Amniotic epithelial cell (primary cell): ENCODE data around the gene PRAMEF8.
"Not testable (repeated sequence)": the region's sequence is repeated elsewhere in the genome, so short reads cannot be mapped to it uniquely, and the experiment has no call there.

Experiments used
- DNase-seq: peaks from one replicate; pipeline ENCODE4 v3.0.0-alpha.2; 2010; ENCODE audit warnings: low read depth

The PRAMEF8 gene

DNA sequence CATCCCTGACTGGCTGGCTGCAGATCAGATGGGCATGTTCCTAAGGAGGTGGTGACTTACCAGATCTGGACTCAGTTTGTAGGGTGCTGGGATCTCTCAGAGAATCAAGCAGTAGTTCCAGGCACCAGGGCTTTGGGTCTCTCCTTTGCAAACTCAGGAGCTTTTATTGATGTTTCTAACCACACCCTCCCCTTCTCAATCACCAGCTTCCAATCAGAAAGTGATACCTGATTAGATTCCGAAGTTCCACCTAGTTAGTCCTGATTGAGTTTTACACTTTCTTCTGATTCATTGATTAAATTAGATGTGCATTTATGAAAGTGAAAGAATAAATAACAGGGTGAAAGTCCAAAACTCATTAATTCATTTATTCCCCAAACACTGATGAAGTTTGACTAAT, at the start of gene PRAMEF8:
PRAMEF8 (minus strand) TSS at position 101 of the 400 bp plus-strand sequence. CDS start 1,046 bp downstream, outside the sequence.
- DNase-seq, result not testable (repeated sequence)

DNA sequence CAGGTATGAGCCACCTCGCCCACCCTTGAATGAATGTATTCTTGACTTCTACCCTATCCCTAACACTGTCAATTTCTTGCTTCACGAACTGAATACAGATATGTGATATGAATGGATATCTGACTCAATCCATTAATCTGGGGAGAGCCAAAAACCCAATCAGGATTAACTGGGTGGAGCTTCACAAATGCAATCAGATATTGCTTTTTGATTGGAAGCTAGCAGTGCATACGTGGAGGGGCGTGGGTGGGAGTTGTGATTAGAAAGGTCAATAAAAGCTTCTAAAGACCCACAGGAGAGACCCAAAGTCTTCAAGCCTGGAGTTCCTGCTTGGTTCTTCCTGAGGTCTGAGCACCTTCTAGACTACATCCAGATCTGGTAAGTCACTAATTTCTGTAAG, 30.3 kb upstream of the PRAMEF8 start, which contains the start of gene PRAMEF15:
PRAMEF15 (plus strand) TSS at position 301 of the 400 bp plus-strand sequence. CDS start 2,827 bp downstream, outside the sequence.
- DNase-seq, result not testable (repeated sequence)

DNA sequence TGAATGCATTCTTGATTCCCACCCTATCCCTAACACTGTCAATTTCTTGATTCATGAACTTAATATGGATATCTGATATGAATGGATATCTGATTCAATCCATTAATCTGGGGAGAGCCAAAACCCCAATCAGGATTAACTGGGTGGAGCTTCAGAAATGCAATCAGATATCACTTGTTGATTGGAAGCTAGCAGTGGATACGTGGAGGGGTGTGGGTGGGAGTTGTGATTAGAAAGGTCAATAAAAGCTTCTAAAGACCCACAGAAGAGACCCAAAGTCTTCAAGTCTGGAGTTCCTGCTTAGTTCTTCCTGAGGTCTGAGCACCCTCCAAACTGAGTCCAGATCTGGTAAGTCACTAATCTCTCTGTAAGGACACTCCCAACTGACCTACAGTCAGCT, 18.3 kb upstream of the PRAMEF8 start, which contains the start of gene PRAMEF33:
PRAMEF33 (plus strand) TSS at position 301 of the 400 bp plus-strand sequence. CDS start 2,416 bp downstream, outside the sequence.
- DNase-seq, result not testable (repeated sequence)

DNA sequence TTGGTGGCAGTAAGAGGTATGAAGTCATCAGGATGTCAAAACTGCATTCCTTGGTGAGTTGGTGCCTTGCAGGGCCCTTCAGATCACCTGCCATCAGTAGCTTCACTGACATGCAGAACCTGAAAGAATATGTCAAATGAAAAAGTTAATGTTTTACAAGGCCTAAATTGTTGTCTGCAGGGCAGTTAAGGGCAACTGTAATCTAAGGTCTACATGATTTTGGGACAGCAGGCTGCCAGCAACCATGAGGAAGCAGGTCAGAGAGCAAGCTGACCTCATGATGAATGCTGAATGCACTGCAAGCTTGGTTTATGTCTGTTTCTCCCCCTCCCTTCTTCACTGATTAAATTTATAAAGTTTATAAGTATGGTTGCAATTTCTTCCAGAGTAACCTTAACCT, 17.3 kb upstream of the PRAMEF8 start:
- DNase-seq, result not testable (repeated sequence)

DNA sequence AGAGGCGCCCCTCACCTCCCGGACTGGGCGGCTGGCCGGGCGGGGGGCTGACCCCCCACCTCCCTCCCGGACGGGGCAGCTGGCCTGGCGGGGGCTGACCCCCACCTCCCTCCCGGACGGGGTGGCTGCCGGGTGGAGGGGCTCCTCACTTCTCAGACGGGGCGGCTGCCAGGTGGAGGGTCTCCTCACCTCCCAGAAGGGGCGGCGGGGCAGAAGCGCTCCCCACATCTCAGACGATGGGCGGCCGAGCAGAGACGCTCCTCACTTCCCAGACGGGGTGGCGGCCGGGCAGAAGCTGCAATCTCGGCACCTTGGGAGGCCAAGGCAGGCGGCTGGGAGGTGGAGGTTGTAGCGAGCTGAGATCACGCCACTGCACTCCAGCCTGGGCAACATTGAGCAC, 13.8 kb upstream of the PRAMEF8 start:
- not testable (repeated sequence) for DNase-seq

DNA sequence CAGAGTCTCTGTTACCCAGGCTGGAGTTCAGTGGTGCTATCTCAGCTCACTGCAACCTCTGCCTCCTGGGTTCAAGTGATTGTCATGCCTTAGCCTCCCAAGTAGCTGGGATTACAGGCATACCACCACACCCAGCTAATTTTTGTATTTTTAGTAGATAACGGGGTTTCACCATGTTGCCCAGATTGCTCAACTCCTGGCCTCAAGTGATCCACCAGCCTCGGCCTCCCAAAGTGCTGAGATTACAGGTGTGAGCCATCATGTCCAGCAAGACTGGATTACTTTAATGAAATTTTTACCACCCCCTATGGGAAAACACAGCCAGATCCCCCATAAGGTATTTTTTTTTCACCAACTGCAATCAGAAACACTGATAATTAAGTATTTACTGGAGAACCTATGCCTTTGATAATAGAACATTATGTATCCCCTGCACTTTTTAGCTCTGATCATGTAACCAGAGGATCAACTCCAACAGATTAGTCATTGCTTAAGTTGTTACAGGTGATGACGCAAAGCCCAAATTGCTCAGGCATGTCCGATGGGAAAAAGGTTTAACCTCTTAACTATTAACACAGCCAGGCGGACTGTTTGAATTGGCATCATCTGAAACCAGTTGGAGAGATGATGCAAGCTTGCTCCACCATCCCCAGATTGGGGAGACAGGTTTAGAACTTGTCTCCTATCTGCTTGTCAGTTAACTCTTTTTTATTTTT, 12.4 kb upstream of the PRAMEF8 start:
- DNase-seq, result not testable (repeated sequence)

DNA sequence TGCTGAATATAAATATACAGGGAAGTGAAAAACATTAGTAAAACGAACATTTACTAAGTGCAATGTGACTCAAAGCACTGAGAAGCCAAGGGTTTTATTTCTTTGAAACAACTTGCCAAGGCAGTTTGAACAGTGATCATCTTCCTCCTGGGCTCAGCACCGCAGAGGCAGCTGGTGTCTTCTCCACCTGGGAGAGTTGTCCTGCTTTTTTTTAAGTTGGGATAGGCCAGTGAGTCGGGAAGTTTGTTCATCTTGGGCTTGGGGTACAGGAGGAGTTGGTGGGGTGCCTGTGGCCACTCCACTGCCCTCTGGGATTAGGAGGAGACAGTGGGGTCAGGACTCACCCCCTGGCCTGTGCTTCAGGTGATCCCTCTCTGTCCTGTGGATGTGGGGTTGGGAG, 4.1 kb upstream of the PRAMEF8 start:
- not testable (repeated sequence) for DNase-seq

DNA sequence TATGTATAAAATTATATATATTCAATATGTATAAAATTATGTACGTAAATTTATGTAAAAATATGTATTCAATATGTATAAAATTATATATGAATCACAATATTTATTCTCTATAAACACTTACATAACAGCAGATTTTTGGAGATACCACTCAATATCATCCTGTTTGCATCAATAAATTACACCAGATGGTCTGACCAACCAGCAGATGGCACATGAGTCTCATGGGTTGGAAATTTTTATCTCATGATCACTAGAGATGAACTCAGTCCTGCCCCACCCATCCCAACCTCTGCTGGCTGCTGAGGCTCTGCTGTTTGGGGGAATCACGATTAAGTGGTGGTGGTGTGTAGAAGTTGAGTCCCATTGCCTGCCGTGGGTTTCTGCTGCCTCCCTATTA, 5.3 kb downstream of the PRAMEF8 start:
- DNase-seq, result not testable (repeated sequence)

DNA sequence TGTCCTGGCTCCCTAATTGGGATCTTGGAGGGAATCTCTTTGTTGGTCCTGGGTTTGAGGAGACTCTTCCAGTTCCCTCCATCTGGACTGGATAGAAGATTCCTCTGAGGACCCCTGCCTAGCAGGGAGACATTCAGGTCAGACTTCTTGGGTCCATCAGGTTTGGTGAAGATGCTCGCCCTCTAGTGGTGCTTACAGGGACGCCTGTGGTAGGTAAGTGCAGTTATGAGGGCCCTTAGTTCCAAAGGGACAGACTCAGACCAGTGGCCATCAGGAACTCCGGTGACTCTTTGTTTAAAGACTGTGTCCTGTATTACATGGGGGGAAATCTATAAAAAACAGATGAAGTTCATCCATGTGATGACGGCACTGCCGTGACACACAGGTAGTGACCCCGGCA, 7.9 kb downstream of the PRAMEF8 start:
- not testable (repeated sequence) for DNase-seq

DNA sequence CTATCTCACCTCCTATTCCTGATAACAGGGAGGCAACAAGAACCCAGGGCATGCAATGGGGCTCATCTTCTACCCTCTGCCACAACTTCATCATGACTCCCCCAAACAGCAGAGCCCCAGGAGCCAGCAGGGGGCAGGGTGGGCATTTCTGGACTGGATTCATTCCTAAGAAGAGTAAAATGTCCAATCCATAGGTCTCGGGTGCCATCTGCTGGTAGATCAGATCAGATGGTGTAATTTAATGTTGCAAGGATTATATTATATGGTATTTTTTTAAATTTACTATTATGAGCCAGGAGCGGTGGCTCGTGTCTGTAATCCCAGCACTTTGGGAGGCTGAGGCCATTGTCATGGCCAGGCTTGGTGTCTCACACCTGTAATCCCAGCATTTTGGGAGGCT, 19.8 kb downstream of the PRAMEF8 start:
- not testable (repeated sequence) for DNase-seq

DNA sequence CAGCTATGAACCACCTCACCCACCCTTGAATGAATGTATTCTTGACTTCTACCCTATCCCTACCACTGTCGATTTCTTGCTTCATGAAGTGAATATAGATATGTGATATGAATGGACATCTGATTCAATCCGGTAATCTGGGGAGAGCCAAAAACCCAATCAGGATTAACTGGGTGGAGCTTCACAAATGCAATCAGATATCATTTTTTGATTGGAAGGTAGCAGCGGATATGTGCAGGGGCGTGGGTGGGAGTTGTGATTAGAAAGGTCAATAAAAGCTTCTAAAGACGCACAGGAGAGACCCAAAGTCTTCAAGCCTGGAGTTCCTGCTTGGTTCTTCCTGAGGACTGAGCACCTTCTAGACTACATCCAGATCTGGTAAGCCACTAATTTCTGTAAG, 31.0 kb downstream of the PRAMEF8 start, which contains the start of gene PRAMEF5:
PRAMEF5 (plus strand) TSS at position 301 of the 400 bp plus-strand sequence. CDS start 5,071 bp downstream, outside the sequence.
- DNase-seq, result not testable (repeated sequence)

DNA sequence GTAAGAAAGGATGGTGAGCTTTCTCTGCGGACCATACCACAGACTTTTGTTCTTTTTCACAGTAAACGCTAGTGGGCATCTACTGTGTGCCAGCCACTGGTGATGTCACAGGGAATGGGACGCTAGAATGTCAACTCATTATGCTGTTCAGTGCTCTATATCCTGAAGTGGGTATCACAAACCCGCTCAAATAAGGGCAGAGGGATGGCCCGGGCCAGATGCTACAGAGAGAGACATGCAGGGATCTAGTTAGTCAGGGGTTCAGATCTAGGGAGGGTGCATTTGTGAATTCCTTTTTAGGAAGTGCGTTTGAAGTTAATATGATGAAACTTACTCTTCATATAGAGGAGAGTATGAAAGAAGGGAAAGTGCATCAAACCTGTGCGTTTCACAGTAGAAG, 37.8 kb downstream of the PRAMEF8 start:
- DNase-seq, result not testable (repeated sequence)

DNA sequence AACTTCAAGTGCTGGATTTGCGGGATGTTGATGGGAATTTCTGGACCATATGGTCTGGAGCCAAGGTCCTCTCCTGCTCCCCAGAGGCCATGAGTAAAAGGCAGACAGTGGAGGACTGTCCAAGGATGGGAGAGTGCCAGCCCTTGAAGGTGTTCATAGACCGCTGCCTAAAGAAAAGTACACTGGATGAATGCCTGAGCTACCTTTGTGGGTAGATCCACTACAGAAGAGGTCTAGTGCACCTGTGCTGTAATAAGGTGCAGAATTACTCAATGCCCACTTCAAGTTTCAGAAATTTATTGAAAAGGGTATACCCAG, 38.4 kb downstream of the PRAMEF8 start:
- not testable (repeated sequence) for DNase-seq

DNA sequence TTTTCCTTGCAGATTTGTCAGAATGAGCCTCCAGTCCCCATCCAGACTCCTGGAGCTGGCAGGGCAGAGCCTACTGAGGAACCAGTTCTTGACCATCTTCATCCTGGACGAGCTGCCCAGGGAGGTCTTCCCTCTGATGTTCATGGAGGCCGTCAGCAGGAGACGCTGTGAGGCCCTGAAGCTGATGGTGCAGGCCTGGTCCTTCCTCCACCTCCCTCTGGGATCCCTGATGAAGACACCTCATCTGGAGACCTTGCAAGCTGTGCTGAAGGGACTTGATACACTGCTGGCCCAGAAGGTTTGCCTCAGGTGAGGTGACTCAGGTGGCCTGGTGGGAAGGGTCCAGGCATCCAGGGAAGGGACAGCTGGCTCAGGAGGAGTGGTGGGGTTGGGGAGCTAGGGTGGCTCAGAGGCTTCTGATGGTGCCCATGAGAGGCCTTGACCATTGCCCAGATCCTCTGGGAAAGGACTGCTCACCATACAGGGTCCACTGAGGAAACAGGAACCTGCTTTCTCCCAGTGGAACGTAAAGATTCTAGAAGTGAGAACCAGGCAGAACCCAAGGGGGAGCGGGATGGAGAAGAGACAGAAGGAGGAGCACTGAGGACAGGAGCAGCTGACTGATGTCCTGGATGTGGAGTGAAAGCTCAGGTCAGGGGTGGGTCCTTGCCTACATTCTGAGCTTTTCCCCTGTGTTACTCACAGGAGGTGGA, 38.9 kb downstream of the PRAMEF8 start:
- DNase-seq, result not testable (repeated sequence)

DNA sequence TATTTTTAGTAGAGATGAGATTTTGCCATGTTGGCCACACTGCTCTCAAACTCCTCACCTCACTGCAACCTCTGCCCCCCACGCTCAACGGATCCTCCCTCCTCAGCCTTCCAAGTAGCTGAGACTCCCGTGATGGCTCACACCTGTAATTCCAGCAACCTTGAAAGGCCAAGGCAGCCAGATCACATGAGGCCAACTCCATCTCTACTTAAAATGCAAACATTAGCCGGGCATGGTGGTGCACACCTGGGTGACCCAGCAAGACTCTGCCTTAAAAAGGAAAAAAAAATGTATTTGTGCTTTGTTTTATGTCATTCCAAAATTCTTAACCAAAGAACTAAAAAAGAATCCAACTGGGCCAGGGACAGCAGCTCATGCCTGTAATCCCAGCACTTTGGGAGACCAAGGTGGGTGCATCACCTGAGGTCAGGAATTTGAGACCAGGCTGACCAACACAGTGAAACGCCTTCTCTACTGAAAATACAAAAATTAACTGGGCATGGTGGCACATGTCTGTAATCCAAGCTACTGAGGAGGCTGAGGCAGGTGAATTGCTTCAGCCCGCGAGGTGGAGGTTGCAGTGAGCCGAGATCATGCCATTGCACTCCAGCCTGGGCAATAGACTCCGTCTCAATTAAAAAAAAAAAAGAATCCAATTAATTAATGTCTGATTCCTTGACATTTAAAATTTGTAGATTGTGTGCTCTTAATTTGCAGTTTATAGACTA, 41.2 kb downstream of the PRAMEF8 start:
- not testable (repeated sequence) for DNase-seq

DNA sequence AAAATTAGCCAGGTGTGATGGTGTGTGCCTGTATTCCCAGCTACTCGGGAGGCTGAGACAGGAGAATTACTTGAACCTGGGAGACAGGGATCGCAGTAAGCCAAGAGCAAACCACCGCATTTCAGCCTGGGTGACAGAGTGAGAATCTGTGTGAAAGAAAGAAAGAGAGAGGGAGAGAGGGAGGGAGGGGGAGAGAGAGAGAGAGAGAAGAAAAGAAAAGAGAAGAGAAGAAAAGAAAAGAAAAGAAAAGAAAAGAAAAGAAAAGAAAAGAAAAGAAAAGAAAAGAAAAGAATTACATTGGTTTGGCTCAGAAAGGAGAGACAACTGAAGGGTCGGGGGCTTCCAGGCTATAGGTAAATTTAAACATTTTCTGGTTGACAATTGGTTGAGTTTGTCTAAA, 45.3 kb downstream of the PRAMEF8 start:
- DNase-seq, result not testable (repeated sequence)

DNA sequence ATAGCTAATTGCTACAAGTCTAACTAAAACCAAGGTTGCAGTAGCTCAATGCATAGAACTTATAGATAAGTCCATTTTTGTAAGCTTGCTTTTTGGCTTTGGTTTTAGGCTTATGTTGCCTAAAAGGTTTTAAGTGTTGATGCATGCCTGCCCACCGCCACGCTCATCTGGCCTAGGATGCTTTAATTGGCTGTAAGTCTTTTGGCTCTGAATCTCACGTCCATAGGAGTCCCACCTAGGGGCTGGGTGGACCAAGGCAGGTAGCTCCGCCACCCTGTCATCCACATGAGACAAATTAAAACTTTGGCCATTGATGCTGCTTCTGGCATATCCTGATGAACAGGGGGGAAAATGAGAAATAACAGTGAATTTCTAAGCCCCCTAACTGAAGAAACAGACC, 47.4 kb downstream of the PRAMEF8 start:
- not testable (repeated sequence) for DNase-seq

DNA sequence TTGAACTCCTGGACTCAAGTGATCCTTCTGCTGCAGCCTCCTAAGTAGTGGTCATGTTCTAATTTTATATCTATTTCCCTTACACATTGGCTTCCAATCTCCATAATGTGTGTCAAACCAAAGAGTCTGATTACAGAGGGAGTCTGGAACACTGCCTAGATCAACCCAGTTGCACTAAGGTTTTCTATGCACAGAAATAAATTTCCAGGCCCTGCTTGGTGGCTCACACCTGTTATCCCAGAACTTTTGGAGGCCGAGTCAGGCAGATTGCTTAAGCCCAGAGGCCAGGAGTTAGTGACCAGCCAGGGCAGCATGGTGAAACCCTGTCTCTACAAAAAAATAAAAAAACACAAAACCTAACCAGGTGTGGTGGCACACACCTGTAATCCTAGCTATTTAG, 50.9 kb downstream of the PRAMEF8 start:
- not testable (repeated sequence) for DNase-seq

DNA sequence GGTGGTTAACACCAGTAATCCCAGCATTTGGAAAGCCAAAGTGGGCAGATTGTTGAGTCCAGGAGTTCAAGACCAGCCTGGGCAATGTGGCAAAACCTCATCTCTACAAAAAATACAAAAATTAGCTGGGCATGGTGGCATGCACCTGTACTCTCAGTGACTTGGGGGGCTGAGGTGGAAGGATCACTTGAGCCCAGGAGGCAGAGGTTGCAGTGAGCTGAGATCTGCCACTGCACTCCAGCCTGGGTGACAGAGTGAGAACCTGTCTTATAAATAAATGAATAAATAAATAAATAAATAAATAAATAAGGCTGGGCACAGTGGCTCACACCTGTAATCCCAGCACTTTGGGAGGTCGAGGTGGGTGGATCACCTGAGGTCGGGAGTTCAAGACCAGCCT, 52.9 kb downstream of the PRAMEF8 start:
- DNase-seq, result not testable (repeated sequence)
